Keratinocyte (primary cell): ENCODE data around the gene GLIPR1L2. TPM values are rescaled to one million over a fixed set of nuclear protein-coding genes. Genes with fewer than 3 reads are reported as not detected.

ENCODE experiments used
- DNase-seq: peaks from one replicate; pipeline ENCODE4 v3.0.0-alpha.2; 2011; ENCODE audit warnings: low read depth, missing footprints, low spot score
- FAIRE-seq: peaks from 2 replicates; lab custom pipeline; 2011; peaks lifted over from hg19 to GRCh38; lab: Jason Lieb, UNC
- H2AFZ ChIP-seq: 2 replicates; pipeline ENCODE4 v1.6.0; 2012; ENCODE audit warnings: low read length, control low read depth, inconsistent platforms; ENCODE audit not compliant: control insufficient read depth
- H3K27ac ChIP-seq: 2 replicates; pipeline ENCODE4 v1.5.1; 2011; ENCODE audit warnings: low read length; ENCODE audit not compliant: control insufficient read depth, insufficient read depth
- H3K27me3 ChIP-seq: 3 replicates; pipeline ENCODE4 v1.6.0; 2011; ENCODE audit warnings: low read length; ENCODE audit not compliant: control insufficient read depth, insufficient read depth; ENCODE audit errors: extremely low read depth
- H3K36me3 ChIP-seq, 2 experiments: 2 replicates in 1 of 2; 3 replicates in 1 of 2; pipeline ENCODE4 v1.5.1; 2011; ENCODE audit warnings: low read length in 2 of 2, mild to moderate bottlenecking in 1 of 2; ENCODE audit not compliant: control insufficient read depth in 2 of 2, insufficient read depth in 2 of 2; ENCODE audit errors: extremely low read depth in 1 of 2
- H3K4me1 ChIP-seq: 3 replicates; pipeline ENCODE4 v1.5.1; 2011; ENCODE audit warnings: low read length; ENCODE audit not compliant: control insufficient read depth, insufficient read depth; ENCODE audit errors: extremely low read depth
- H3K4me2 ChIP-seq: 3 replicates; pipeline ENCODE4 v1.6.0; 2011; ENCODE audit warnings: low read depth, low read length; ENCODE audit not compliant: control insufficient read depth, insufficient read depth; ENCODE audit errors: extremely low read depth
- H3K4me3 ChIP-seq, 3 experiments: fragments of 200-600 bp in 1 of 3; sonication (generic) in 1 of 3; 2 replicates in 2 of 3; 3 replicates in 1 of 3; pipeline ENCODE4 v1.5.1; 2011 to 2016; ENCODE audit warnings: low read length in 3 of 3, mild to moderate bottlenecking in 3 of 3, control low read depth in 2 of 3, inconsistent platforms in 1 of 3, low read depth in 1 of 3, mixed read lengths in 1 of 3, mixed run types in 1 of 3, moderate library complexity in 1 of 3; ENCODE audit not compliant: control insufficient read depth in 2 of 3, insufficient read depth in 2 of 3; ENCODE audit errors: extremely low read depth in 1 of 3
- H3K79me2 ChIP-seq: 2 replicates; pipeline ENCODE4 v1.6.0; 2012; ENCODE audit warnings: low read length; ENCODE audit not compliant: control insufficient read depth, insufficient read depth
- H3K9ac ChIP-seq: 3 replicates; pipeline ENCODE4 v1.6.0; 2011; ENCODE audit warnings: low read length; ENCODE audit not compliant: control insufficient read depth, insufficient read depth; ENCODE audit errors: extremely low read depth
- H3K9me1 ChIP-seq: 3 replicates; pipeline ENCODE4 v1.6.0; 2011; ENCODE audit warnings: low read length; ENCODE audit not compliant: control insufficient read depth, insufficient read depth; ENCODE audit errors: extremely low read depth
- H3K9me3 ChIP-seq: 2 replicates; pipeline ENCODE4 v1.5.1; 2012; ENCODE audit warnings: low read depth, low read length; ENCODE audit not compliant: control insufficient read depth
- H4K20me1 ChIP-seq: 3 replicates; pipeline ENCODE4 v1.6.0; 2011; ENCODE audit warnings: low read length; ENCODE audit not compliant: control insufficient read depth, insufficient read depth; ENCODE audit errors: extremely low read depth
- CTCF ChIP-seq, 3 experiments: IDR thresholded peaks in 1 of 3; conservative IDR thresholded peaks in 1 of 3; optimal IDR thresholded peaks in 1 of 3; 2 replicates in 2 of 3; 3 replicates in 1 of 3; pipeline versions ENCODE3 to v1.5.1; 2011; ENCODE audit warnings: low read length in 3 of 3, mild to moderate bottlenecking in 3 of 3, moderate library complexity in 2 of 3, control low read depth in 1 of 3, inconsistent platforms in 1 of 3; ENCODE audit not compliant: insufficient read depth in 2 of 3; ENCODE audit errors: extremely low read depth in 1 of 3
- EZH2 ChIP-seq: IDR thresholded peaks from one replicate; pipeline ENCODE4 v1.6.1; 2012; ENCODE audit warnings: inconsistent platforms, mild to moderate bottlenecking, low read length, moderate library complexity
- dilution Hi-C: fragments of 300-500 bp; cut with MboI; formaldehyde crosslinking; loops from one replicate; pipeline ENCODE4 v1.7.0; 2020; ENCODE audit warnings: low sequenced_read_pairs; ENCODE audit not compliant: extremely low pct_ligation_motif_present
- polyA plus RNA-seq, 5 experiments: library from polyadenylated mRNA; depleted of rRNA in 3 of 5; stranded (reverse) in 3 of 5; stranded (forward) in 1 of 5; unstranded in 1 of 5; fragments of >200 nt; gene quantifications; 1 replicate in 1 of 5; 2 replicates in 3 of 5; 3 replicates in 1 of 5; pipeline versions ENCODE4 v1.2.1 to v1.2.3, GENCODE V29; 2011 to 2012; ENCODE audit warnings: missing spikeins in 2 of 5, low read depth in 1 of 5, low replicate concordance in 1 of 5

Gene GLIPR1L2
- polyA plus RNA-seq, 1 donor (not counting 4 experiments of a cell fraction or from before 2014, with no cell fraction given): 0.41 TPM

GRCh38 chr12:75360920-75361319 is 30.0 kb upstream of the GLIPR1L2 start:
- H3K27me3 ChIP-seq: no peaks in the 10 kb centered on the region
- DNase-seq (no peak), FAIRE-seq (no peak)
- H3K9me1 ChIP-seq: no peaks in the 10 kb centered on the region
- no peaks in the 10 kb centered on the region for H3K4me1 ChIP-seq
- no peaks in the 10 kb centered on the region for H3K9me3 ChIP-seq
- no peaks in the 10 kb centered on the region for H3K36me3 ChIP-seq
- no peaks in the 10 kb centered on the region for H3K79me2 ChIP-seq
- H3K4me2 ChIP-seq: no peak overlapping the region
- no peak overlapping the region for H3K4me3 ChIP-seq
- dilution Hi-C loops: no loop called here
- no peaks in the 10 kb centered on the region for H4K20me1 ChIP-seq
- H3K27ac ChIP-seq: no peak overlapping the region
- H2AFZ ChIP-seq: no peak overlapping the region
- no peak overlapping the region for H3K9ac ChIP-seq
- no peak for TF ChIP-seq CTCF (optimal IDR thresholded peaks at IDR 0.05 in 1 of 3, IDR thresholded peaks at IDR 0.05 in 1 of 3, conservative IDR thresholded peaks at IDR 0.05 in 1 of 3; ENCODE audit: extremely low read depth in 1 of 3, insufficient read depth in 2 of 3, low read length in 3 of 3)
- TF ChIP-seq EZH2: no peak

GRCh38 chr12:75361408-75361807 is 29.5 kb upstream of the GLIPR1L2 start:
- Histone ChIP-seq H3K36me3 (no peaks in the 10 kb centered on the region), H3K79me2 (no peaks in the 10 kb centered on the region), H3K4me3 (no peak overlapping the region), H3K9me3 (no peaks in the 10 kb centered on the region), H3K9ac (no peak overlapping the region), H4K20me1 (no peaks in the 10 kb centered on the region), H3K4me2 (no peak overlapping the region), H3K9me1 (no peaks in the 10 kb centered on the region), H3K27ac (no peak overlapping the region), H2AFZ (no peak overlapping the region), H3K4me1 (no peaks in the 10 kb centered on the region), H3K27me3 (no peaks in the 10 kb centered on the region)
- no peak for FAIRE-seq
- DNase-seq: no peak
- no peak for TF ChIP-seq EZH2
- no peak for TF ChIP-seq CTCF (optimal IDR thresholded peaks at IDR 0.05 in 1 of 3, IDR thresholded peaks at IDR 0.05 in 1 of 3, conservative IDR thresholded peaks at IDR 0.05 in 1 of 3; ENCODE audit: extremely low read depth in 1 of 3, insufficient read depth in 2 of 3, low read length in 3 of 3)
- dilution Hi-C loops: no loop called here
